ENCODE data around the gene TGFB2. TPM values are rescaled to one million over a fixed set of nuclear protein-coding genes. Genes with fewer than 3 reads are reported as not detected.

TGFB2 gene
- polyA plus RNA-seq, 1 donor (not counting 4 experiments of a cell fraction or from before 2014, with no cell fraction given), result 21.5 TPM

DNA sequence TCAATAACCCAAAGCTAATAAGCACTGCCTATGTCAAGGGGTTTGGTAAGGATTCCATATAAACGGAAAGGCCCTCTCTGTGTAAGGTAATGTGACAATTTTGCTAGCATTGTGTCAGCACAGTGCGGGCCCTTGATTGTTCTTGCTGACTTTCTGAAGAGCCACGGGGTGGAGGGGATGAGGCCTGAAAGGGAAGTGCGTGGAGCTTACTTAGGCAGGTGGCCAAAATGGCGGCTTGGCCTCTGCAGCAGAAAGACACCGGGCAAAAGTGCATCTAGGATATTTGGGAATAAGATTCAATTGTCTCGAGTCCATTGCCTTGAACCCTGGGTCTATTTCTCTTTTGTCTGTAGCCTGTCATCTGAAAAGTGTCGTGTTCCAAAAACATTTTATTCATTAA, 114.3 kb downstream of the TGFB2 start:
- Histone ChIP-seq H3K27ac (ENCODE audit: control insufficient read depth, insufficient read depth, low read length) (peak overlapping the region; percentile 44), H3K9me1 (ENCODE audit: control insufficient read depth, extremely low read depth, insufficient read depth, low read length) (no peaks in the 10 kb centered on the region), H3K27me3 (ENCODE audit: control insufficient read depth, extremely low read depth, insufficient read depth, low read length) (no peaks in the 10 kb centered on the region), H3K36me3 (ENCODE audit: control insufficient read depth in 2 of 2, extremely low read depth in 1 of 2, insufficient read depth in 2 of 2, low read length in 2 of 2) (no peaks in the 10 kb centered on the region), H3K4me3 (ENCODE audit: control insufficient read depth in 2 of 3, extremely low read depth in 1 of 3, insufficient read depth in 2 of 3, low read depth in 1 of 3, low read length in 3 of 3) (peak overlapping the region in 1 of 3 experiments; percentile 43), H3K9me3 (ENCODE audit: control insufficient read depth, low read depth, low read length) (no peaks in the 10 kb centered on the region), H4K20me1 (ENCODE audit: control insufficient read depth, extremely low read depth, insufficient read depth, low read length) (no peaks in the 10 kb centered on the region), H3K4me2 (ENCODE audit: control insufficient read depth, extremely low read depth, insufficient read depth, low read depth, low read length) (peak overlapping the region; percentile 65), H3K9ac (ENCODE audit: control insufficient read depth, extremely low read depth, insufficient read depth, low read length) (peak overlapping the region; percentile 28), H2AFZ (ENCODE audit: control insufficient read depth, low read length) (peak overlapping the region; percentile 91), H3K79me2 (ENCODE audit: control insufficient read depth, insufficient read depth, low read length) (no peaks in the 10 kb centered on the region), H3K4me1 (ENCODE audit: control insufficient read depth, extremely low read depth, insufficient read depth, low read length) (peaks cover 23% of the 10 kb centered on the region)
- FAIRE-seq (no peak), DNase-seq (ENCODE audit: low read depth, low spot score) (no peak)
- dilution Hi-C loops (cut with MboI; ENCODE audit: extremely low pct_ligation_motif_present, low sequenced_read_pairs), result no loop called here
- TF ChIP-seq EZH2 (IDR thresholded peaks at IDR 0.05; ENCODE audit: low read length) (no peak), CTCF (optimal IDR thresholded peaks at IDR 0.05 in 1 of 3, IDR thresholded peaks at IDR 0.05 in 1 of 3, conservative IDR thresholded peaks at IDR 0.05 in 1 of 3; ENCODE audit: extremely low read depth in 1 of 3, insufficient read depth in 2 of 3, low read length in 3 of 3) (no peak)

DNA sequence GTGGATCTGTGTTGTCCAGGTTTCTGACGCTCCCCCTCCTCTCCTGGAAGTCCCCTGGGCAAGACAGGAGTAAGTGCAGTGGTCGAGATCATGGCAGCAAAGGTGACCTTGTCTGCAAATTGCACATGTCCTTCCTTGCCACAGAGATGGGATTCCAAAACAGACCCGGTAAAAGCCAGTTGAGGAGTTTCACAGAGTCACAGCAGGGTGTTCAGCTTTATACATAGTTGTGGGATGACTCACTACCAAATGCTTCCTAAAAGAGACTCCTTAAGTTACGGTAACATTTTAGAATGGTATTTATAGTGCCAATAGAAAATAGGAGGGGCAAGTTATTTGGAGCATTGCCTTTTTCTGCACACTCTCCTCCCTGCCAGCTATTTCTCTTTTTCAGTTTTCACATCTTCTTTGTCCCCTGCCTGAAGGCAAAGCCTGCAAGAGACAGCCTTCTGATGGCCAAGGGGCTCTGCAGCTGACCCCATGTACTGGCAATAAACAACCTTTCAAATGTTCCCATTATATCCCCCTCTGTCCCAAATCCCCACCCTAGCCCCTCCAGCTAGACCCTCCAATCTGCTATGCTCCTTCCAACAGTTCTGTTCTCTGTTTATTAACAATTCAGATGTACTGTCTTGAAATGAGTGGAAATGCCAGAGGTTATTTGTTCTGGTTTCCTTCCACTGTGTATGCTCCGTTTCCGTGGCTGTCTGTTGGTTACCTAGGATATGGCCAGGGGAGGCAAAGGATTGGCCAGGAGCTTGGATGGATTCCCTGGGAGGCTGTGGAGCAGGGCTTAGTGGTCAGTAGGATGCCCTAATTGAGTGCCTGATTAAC, 115.0 kb downstream of the TGFB2 start:
- TF ChIP-seq CTCF (optimal IDR thresholded peaks at IDR 0.05 in 1 of 3, IDR thresholded peaks at IDR 0.05 in 1 of 3, conservative IDR thresholded peaks at IDR 0.05 in 1 of 3; ENCODE audit: extremely low read depth in 1 of 3, insufficient read depth in 2 of 3, low read length in 3 of 3) (no peak), EZH2 (IDR thresholded peaks at IDR 0.05; ENCODE audit: low read length) (no peak)
- peak overlapping the region; percentile 91 for H2AFZ ChIP-seq (ENCODE audit: control insufficient read depth, low read length)
- H3K27ac ChIP-seq (ENCODE audit: control insufficient read depth, insufficient read depth, low read length), result peak overlapping the region; percentile 44
- H3K4me2 ChIP-seq (ENCODE audit: control insufficient read depth, extremely low read depth, insufficient read depth, low read depth, low read length), result peak overlapping the region; percentile 65
- dilution Hi-C loops (cut with MboI; ENCODE audit: extremely low pct_ligation_motif_present, low sequenced_read_pairs), result no loop called here
- H3K4me3 ChIP-seq (ENCODE audit: control insufficient read depth in 2 of 3, extremely low read depth in 1 of 3, insufficient read depth in 2 of 3, low read depth in 1 of 3, low read length in 3 of 3), result peak overlapping the region in 2 of 3 experiments; percentile 43 to 48
- no peaks in the 10 kb centered on the region for H3K27me3 ChIP-seq (ENCODE audit: control insufficient read depth, extremely low read depth, insufficient read depth, low read length)
- DNase-seq (ENCODE audit: low read depth, low spot score), result peak; percentile 41
- no peaks in the 10 kb centered on the region for H3K9me3 ChIP-seq (ENCODE audit: control insufficient read depth, low read depth, low read length)
- no peaks in the 10 kb centered on the region for H4K20me1 ChIP-seq (ENCODE audit: control insufficient read depth, extremely low read depth, insufficient read depth, low read length)
- no peaks in the 10 kb centered on the region for H3K9me1 ChIP-seq (ENCODE audit: control insufficient read depth, extremely low read depth, insufficient read depth, low read length)
- H3K36me3 ChIP-seq (ENCODE audit: control insufficient read depth in 2 of 2, extremely low read depth in 1 of 2, insufficient read depth in 2 of 2, low read length in 2 of 2), result no peaks in the 10 kb centered on the region
- no peaks in the 10 kb centered on the region for H3K79me2 ChIP-seq (ENCODE audit: control insufficient read depth, insufficient read depth, low read length)
- H3K9ac ChIP-seq (ENCODE audit: control insufficient read depth, extremely low read depth, insufficient read depth, low read length), result peak overlapping the region; percentile 28
- FAIRE-seq, result peak; percentile 98
- H3K4me1 ChIP-seq (ENCODE audit: control insufficient read depth, extremely low read depth, insufficient read depth, low read length), result peaks cover 23% of the 10 kb centered on the region

Measured in keratinocyte (primary cell).